Transverse colon (tissue), 4 donors: ENCODE results near the gene PNPLA5. TPM values are rescaled to one million over a fixed set of nuclear protein-coding genes. Genes with fewer than 3 reads are reported as not detected.
A peak's percentile ranks its signal among the peaks of the same experiment; 100 is the strongest.

ENCODE experiments used
- DNase-seq: peaks from one replicate; pipeline ENCODE4 v3.0.0-alpha.2; 2019
- H3K27ac ChIP-seq, 4 donors: fragments of 200-600 bp; sonication (generic); 2 replicates each; pipeline ENCODE4 v1.5.1; 2016 to 2018; ENCODE audit warnings: inconsistent platforms in 4 of 4
- H3K27me3 ChIP-seq: fragments of 200-600 bp; sonication (generic); 2 replicates; pipeline ENCODE4 v1.5.1; 2017; ENCODE audit warnings: inconsistent platforms
- H3K36me3 ChIP-seq, 4 donors: fragments of 200-600 bp; sonication (generic); 2 replicates each; pipeline ENCODE4 v1.5.1; 2017 to 2019; ENCODE audit warnings: inconsistent platforms in 4 of 4
- H3K4me1 ChIP-seq, 4 donors: fragments of 200-600 bp; sonication (generic); 2 replicates each; pipeline ENCODE4 v1.5.1; 2017 to 2020; ENCODE audit warnings: inconsistent platforms in 4 of 4
- H3K4me3 ChIP-seq, 4 donors: fragments of 200-600 bp; sonication (generic); 1 replicate in 1 of 4; 2 replicates in 3 of 4; pipeline versions ENCODE4 v1.5.1 to v1.6.1; 2017 to 2019; ENCODE audit warnings: inconsistent platforms in 4 of 4
- H3K9me3 ChIP-seq, 2 donors: fragments of 200-600 bp; sonication (generic); 2 replicates each; pipeline ENCODE4 v1.5.1; 2017 to 2019; ENCODE audit warnings: inconsistent platforms in 2 of 2
- CTCF ChIP-seq, 5 experiments: fragments of 200-600 bp in 3 of 5; fragments of 450-650 bp in 2 of 5; sonication (generic) in 3 of 5; IDR thresholded peaks; 1 replicate in 2 of 5; 2 replicates in 3 of 5; pipeline ENCODE4 v1.5.1; 2016 to 2017; ENCODE audit warnings: antibody characterized with exemption in 5 of 5, inconsistent platforms in 3 of 5, mild to moderate bottlenecking in 2 of 5, moderate library complexity in 1 of 5
- EP300 ChIP-seq: sonication (generic); formaldehyde crosslinking; IDR thresholded peaks from one replicate; pipeline ENCODE4 v1.6.1; 2017; ENCODE audit warnings: antibody characterized with exemption, low read depth
- POLR2A ChIP-seq: fragments of 450-650 bp; IDR thresholded peaks from one replicate; pipeline ENCODE4 v1.6.1; 2016; ENCODE audit warnings: antibody characterized with exemption, mild to moderate bottlenecking, moderate library complexity
- POLR2AphosphoS5 ChIP-seq, 3 donors: sonication (generic); formaldehyde crosslinking; IDR thresholded peaks; one replicate each; pipeline ENCODE4 v1.6.1; 2016; ENCODE audit warnings: antibody characterized with exemption in 3 of 3
- WGBS, 2 donors: methylation state at CpG; one replicate each; pipeline ENCODE4 v1.1.5; 2018; ENCODE audit warnings: low coverage in 1 of 2; 5-methylcytosine and 5-hydroxymethylcytosine counted together
- in situ Hi-C, 4 donors: fragments of 200-750 bp; cut with MboI; loops; one replicate each; pipeline versions ENCODE4 v1.15.0 to v1.15.1; 2017; ENCODE audit warnings: low sequenced_read_pairs in 3 of 4, low pct_ligation_motif_present in 1 of 4, low pct_unique_long_range_greater_than_20kb in 1 of 4
- intact Hi-C: fragments of 100-400 bp; cut with DNase I; formaldehyde crosslinking; loops from one replicate; pipeline ENCODE4 v1.15.1; 2023; ENCODE audit warnings: low total_unique reads
- total RNA-seq, 4 donors: library from RNA; depleted of rRNA; stranded (reverse); fragments of >200 nt; gene quantifications; one replicate each; pipeline ENCODE4 v1.1.0, GENCODE V29; 2016

The PNPLA5 gene
- total RNA-seq, 4 donors from 2014 or later = not detected

- Histone ChIP-seq H3K9me3 (no peaks in the 10 kb centered on the region), H3K4me3 (no peak overlapping the region), H3K27me3 (peaks cover 36% of the 10 kb centered on the region), H3K36me3 (no peaks in the 10 kb centered on the region), H3K27ac (no peak overlapping the region), H3K4me1 (peaks cover 0 to 1% (median 0%) of the 10 kb centered on the region in 4 donors)
- TF ChIP-seq POLR2AphosphoS5 (IDR thresholded peaks at IDR 0.05) (no peak), POLR2A (no peak), CTCF (IDR thresholded peaks at IDR 0.05) (no peak), EP300 (no peak)
- in situ Hi-C loops = no loop called here
- intact Hi-C loops = no loop called here
- WGBS, 2 donors = 53% methylated on average over 7 of the region's 8 CpGs; no CpG with 5 or more reads in 1 of the 2 donors
- no peak for DNase-seq
These were observed 5.6 kb downstream of the PNPLA5 start for GRCh38 chr22:43886231-43886630.

GRCh38 chr22:43885786-43886185, 6.0 kb downstream of the PNPLA5 start:
- WGBS, 2 donors = 93 to 96% methylated on average over 6 of the region's 6 CpGs
- H3K4me3 ChIP-seq = no peak overlapping the region
- no peaks in the 10 kb centered on the region for H3K4me1 ChIP-seq
- H3K27ac ChIP-seq = no peak overlapping the region
- H3K27me3 ChIP-seq = peaks cover 32% of the 10 kb centered on the region
- intact Hi-C loops (no loop called here), in situ Hi-C loops (no loop called here)
- no peaks in the 10 kb centered on the region for H3K9me3 ChIP-seq
- no peak for TF ChIP-seq POLR2AphosphoS5 (IDR thresholded peaks at IDR 0.05)
- TF ChIP-seq EP300 = no peak
- no peak for TF ChIP-seq POLR2A
- TF ChIP-seq CTCF (IDR thresholded peaks at IDR 0.05) = no peak
- DNase-seq = no peak
- no peaks in the 10 kb centered on the region for H3K36me3 ChIP-seq

- Histone ChIP-seq H3K27me3 (peaks cover 27% of the 10 kb centered on the region), H3K9me3 (no peaks in the 10 kb centered on the region), H3K36me3 (no peaks in the 10 kb centered on the region), H3K4me3 (no peak overlapping the region), H3K27ac (no peak overlapping the region), H3K4me1 (no peaks in the 10 kb centered on the region)
- no peak for DNase-seq
- intact Hi-C loops = no loop called here
- WGBS, 2 donors = 66 to 83% methylated on average over 2 to 7 of the region's 7 CpGs
- TF ChIP-seq POLR2AphosphoS5 (IDR thresholded peaks at IDR 0.05) (no peak), POLR2A (no peak), EP300 (no peak), CTCF (IDR thresholded peaks at IDR 0.05) (no peak)
- in situ Hi-C loops = no loop called here
These were observed 6.5 kb downstream of the PNPLA5 start for GRCh38 chr22:43885319-43885671.

- Histone ChIP-seq H3K4me1 (no peaks in the 10 kb centered on the region), H3K36me3 (no peaks in the 10 kb centered on the region), H3K4me3 (no peak overlapping the region), H3K27me3 (peaks cover 21% of the 10 kb centered on the region), H3K27ac (no peak overlapping the region), H3K9me3 (no peaks in the 10 kb centered on the region)
- TF ChIP-seq CTCF (IDR thresholded peaks at IDR 0.05) = peak; percentile 43 to 76 (median 68)
- TF ChIP-seq POLR2A = no peak
- peak; percentile 49 for DNase-seq
- 20 to 22% methylated on average over 2 to 18 of the region's 18 CpGs for WGBS, 2 donors
- intact Hi-C loops = no loop called here
- in situ Hi-C loops = no loop called here
These were observed 7.1 kb downstream of the PNPLA5 start for GRCh38 chr22:43884600-43885318.
